ENCODE measurements around the gene AEBP1.

AEBP1 gene

GRCh38 chr7:44110719-44111635 lies 6.8 kb downstream of the AEBP1 start:
- no peak for TF ChIP-seq CTCF (IDR thresholded peaks at IDR 0.05; ENCODE audit: low read depth, low read length)
- no peak overlapping the region for H3K4me3 ChIP-seq (replicated peaks in 1 of 2; ENCODE audit: low read depth in 2 of 2, low read length in 2 of 2)
- DNase-seq (ENCODE audit: low read depth in 2 of 2): no peak

- TF ChIP-seq CTCF (IDR thresholded peaks at IDR 0.05; ENCODE audit: low read depth, low read length): no peak
- DNase-seq (ENCODE audit: low read depth in 2 of 2): no peak
- no peak overlapping the region for H3K4me3 ChIP-seq (replicated peaks in 1 of 2; ENCODE audit: low read depth in 2 of 2, low read length in 2 of 2)
These were observed 7.6 kb downstream of the AEBP1 start for GRCh38 chr7:44111761-44112160.

DNA sequence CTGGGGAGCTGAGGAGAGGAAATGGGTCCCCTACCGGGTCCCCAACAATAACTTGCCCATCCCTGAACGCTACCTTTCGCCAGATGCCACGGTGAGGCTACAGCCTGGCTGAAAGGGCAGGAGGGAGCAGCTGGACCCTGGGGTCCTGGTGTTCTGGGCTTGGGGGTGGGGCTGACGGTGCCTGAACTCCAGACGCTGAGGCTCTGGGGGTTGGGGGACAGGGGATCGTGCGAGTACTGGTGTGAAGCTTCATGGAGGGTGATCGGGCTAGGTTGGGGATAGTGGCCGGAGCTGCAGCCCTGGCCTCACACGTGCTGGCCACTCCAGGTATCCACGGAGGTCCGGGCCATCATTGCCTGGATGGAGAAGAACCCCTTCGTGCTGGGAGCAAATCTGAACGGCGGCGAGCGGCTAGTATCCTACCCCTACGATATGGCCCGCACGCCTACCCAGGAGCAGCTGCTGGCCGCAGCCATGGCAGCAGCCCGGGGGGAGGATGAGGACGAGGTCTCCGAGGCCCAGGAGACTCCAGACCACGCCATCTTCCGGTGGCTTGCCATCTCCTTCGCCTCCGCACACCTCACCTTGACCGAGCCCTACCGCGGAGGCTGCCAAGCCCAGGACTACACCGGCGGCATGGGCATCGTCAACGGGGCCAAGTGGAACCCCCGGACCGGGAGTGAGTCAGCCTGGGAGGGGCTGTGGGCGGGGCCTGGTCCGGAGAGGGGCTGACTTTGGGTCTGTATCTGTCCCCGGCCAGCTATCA lies 8.3 kb downstream of the AEBP1 start:
- no peak for TF ChIP-seq CTCF (IDR thresholded peaks at IDR 0.05; ENCODE audit: low read depth, low read length)
- no peak for DNase-seq (ENCODE audit: low read depth in 2 of 2)
- no peak overlapping the region for H3K4me3 ChIP-seq (replicated peaks in 1 of 2; ENCODE audit: low read depth in 2 of 2, low read length in 2 of 2)

- no peak overlapping the region for H3K4me3 ChIP-seq (replicated peaks in 1 of 2; ENCODE audit: low read depth in 2 of 2, low read length in 2 of 2)
- no peak for DNase-seq (ENCODE audit: low read depth in 2 of 2)
- TF ChIP-seq CTCF (IDR thresholded peaks at IDR 0.05; ENCODE audit: low read depth, low read length): no peak
These were observed 9.0 kb downstream of the AEBP1 start for GRCh38 chr7:44112997-44113763.

DNA sequence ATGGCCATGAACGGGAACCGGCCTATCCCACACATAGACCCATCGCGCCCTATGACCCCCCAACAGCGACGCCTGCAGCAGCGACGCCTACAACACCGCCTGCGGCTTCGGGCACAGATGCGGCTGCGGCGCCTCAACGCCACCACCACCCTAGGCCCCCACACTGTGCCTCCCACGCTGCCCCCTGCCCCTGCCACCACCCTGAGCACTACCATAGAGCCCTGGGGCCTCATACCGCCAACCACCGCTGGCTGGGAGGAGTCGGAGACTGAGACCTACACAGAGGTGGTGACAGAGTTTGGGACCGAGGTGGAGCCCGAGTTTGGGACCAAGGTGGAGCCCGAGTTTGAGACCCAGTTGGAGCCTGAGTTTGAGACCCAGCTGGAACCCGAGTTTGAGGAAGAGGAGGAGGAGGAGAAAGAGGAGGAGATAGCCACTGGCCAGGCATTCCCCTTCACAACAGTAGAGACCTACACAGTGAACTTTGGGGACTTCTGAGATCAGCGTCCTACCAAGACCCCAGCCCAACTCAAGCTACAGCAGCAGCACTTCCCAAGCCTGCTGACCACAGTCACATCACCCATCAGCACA lies 9.7 kb downstream of the AEBP1 start:
- H3K4me3 ChIP-seq (replicated peaks in 1 of 2; ENCODE audit: low read depth in 2 of 2, low read length in 2 of 2): no peak overlapping the region
- no peak for TF ChIP-seq CTCF (IDR thresholded peaks at IDR 0.05; ENCODE audit: low read depth, low read length)
- no peak for DNase-seq (ENCODE audit: low read depth in 2 of 2)

GRCh38 chr7:44114586-44115310 lies 10.6 kb downstream of the AEBP1 start:
- no peak overlapping the region for H3K4me3 ChIP-seq (replicated peaks in 1 of 2; ENCODE audit: low read depth in 2 of 2, low read length in 2 of 2)
- TF ChIP-seq CTCF (IDR thresholded peaks at IDR 0.05; ENCODE audit: low read depth, low read length): no peak
- DNase-seq (ENCODE audit: low read depth in 2 of 2): no peak

All from cardiac fibroblast (primary cell).